GM12801 (cell line): ENCODE data around the gene LARGE2.

ENCODE experiments used
- CTCF ChIP-seq: IDR thresholded peaks from one replicate; pipeline ENCODE4 v1.5.1; 2011; ENCODE audit warnings: control low read depth; ENCODE audit not compliant: insufficient read length; ENCODE audit errors: extremely low read depth

LARGE2 gene

GRCh38 chr11:45905095-45905494, 17.4 kb upstream of the LARGE2 start:
- no peak for TF ChIP-seq CTCF

GRCh38 chr11:45906096-45906682, 16.3 kb upstream of the LARGE2 start:
- TF ChIP-seq CTCF = no peak

- no peak for TF ChIP-seq CTCF
These were observed 15.4 kb upstream of the LARGE2 start, which contains the start of gene FREY1 for GRCh38 chr11:45906965-45907611. TSS of gene FREY1 (minus strand) at chr11:45907271. CDS start at chr11:45907245, 26 bp downstream.

GRCh38 chr11:45907911-45908370, 14.5 kb upstream of the LARGE2 start:
- no peak for TF ChIP-seq CTCF

GRCh38 chr11:45909594-45910475, 12.6 kb upstream of the LARGE2 start:
- TF ChIP-seq CTCF = no peak

GRCh38 chr11:45910623-45911022, 11.8 kb upstream of the LARGE2 start:
- TF ChIP-seq CTCF = no peak

GRCh38 chr11:45913514-45913913, 8.9 kb upstream of the LARGE2 start:
- no peak for TF ChIP-seq CTCF
